ENCODE measurements around the gene PAPOLA.
"Not testable (repeated sequence)": the region's sequence is repeated elsewhere in the genome, so short reads cannot be mapped to it uniquely, and the experiment has no call there.

The PAPOLA gene

GRCh38 chr14:96464136-96464535 lies 38.0 kb upstream of the PAPOLA start:
- no peak overlapping the region for H3K4me3 ChIP-seq (ENCODE audit: low read depth, low read length)
- no peaks in the 10 kb centered on the region for H3K4me1 ChIP-seq
- no peaks in the 10 kb centered on the region for H3K36me3 ChIP-seq
- H3K9me3 ChIP-seq, result no peaks in the 10 kb centered on the region
- H3K27me3 ChIP-seq, result no peaks in the 10 kb centered on the region
- TF ChIP-seq, protein P1, sequence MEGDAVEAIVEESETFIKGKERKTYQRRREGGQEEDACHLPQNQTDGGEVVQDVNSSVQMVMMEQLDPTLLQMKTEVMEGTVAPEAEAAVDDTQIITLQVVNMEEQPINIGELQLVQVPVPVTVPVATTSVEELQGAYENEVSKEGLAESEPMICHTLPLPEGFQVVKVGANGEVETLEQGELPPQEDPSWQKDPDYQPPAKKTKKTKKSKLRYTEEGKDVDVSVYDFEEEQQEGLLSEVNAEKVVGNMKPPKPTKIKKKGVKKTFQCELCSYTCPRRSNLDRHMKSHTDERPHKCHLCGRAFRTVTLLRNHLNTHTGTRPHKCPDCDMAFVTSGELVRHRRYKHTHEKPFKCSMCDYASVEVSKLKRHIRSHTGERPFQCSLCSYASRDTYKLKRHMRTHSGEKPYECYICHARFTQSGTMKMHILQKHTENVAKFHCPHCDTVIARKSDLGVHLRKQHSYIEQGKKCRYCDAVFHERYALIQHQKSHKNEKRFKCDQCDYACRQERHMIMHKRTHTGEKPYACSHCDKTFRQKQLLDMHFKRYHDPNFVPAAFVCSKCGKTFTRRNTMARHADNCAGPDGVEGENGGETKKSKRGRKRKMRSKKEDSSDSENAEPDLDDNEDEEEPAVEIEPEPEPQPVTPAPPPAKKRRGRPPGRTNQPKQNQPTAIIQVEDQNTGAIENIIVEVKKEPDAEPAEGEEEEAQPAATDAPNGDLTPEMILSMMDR (IDR thresholded peaks at IDR 0.05; ENCODE audit: low read depth, low read length), result no peak
- no peak for DNase-seq

GRCh38 chr14:96466918-96467317 lies 35.3 kb upstream of the PAPOLA start:
- H3K27me3 ChIP-seq, result no peaks in the 10 kb centered on the region

DNA sequence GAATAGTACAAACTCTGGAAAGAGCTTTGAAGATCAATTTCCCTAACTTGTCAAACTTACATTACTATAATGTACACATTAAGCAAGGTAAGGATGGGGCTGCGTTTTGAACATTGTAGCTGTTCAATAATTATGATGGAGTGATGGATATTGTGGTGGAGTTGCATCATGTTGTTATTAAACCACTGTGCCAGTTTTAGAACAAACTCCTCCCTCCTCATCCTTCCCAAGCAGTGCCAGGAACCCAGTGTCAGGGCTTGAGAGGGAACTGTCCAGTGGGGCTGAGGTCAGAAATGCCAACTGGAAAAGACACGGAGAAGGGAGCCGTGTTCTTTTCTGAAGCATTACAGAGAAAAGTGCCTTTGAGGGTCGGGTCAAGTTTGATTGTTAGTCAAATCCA lies 31.9 kb upstream of the PAPOLA start:
- Histone ChIP-seq H3K27me3 (no peaks in the 10 kb centered on the region), H3K4me3 (ENCODE audit: low read depth, low read length) (no peak overlapping the region), H3K9me3 (no peaks in the 10 kb centered on the region), H3K4me1 (no peaks in the 10 kb centered on the region), H3K36me3 (no peaks in the 10 kb centered on the region)
- DNase-seq, result no peak
- TF ChIP-seq, protein P1 (IDR thresholded peaks at IDR 0.05; ENCODE audit: low read depth, low read length), result no peak

More at GRCh38 chr14:96466918-96467317, 35.3 kb upstream of the PAPOLA start:
- TF ChIP-seq, protein P1 (IDR thresholded peaks at IDR 0.05; ENCODE audit: low read depth, low read length), result no peak
- no peaks in the 10 kb centered on the region for H3K9me3 ChIP-seq
- no peak overlapping the region for H3K4me3 ChIP-seq (ENCODE audit: low read depth, low read length)
- no peaks in the 10 kb centered on the region for H3K4me1 ChIP-seq
- no peak for DNase-seq
- no peaks in the 10 kb centered on the region for H3K36me3 ChIP-seq

GRCh38 chr14:96470967-96471366 lies 31.2 kb upstream of the PAPOLA start:
- not testable (repeated sequence) for H3K9me3 ChIP-seq; DNase-seq; H3K4me3 ChIP-seq (ENCODE audit: low read depth, low read length); H3K4me1 ChIP-seq; H3K36me3 ChIP-seq; H3K27me3 ChIP-seq

DNA sequence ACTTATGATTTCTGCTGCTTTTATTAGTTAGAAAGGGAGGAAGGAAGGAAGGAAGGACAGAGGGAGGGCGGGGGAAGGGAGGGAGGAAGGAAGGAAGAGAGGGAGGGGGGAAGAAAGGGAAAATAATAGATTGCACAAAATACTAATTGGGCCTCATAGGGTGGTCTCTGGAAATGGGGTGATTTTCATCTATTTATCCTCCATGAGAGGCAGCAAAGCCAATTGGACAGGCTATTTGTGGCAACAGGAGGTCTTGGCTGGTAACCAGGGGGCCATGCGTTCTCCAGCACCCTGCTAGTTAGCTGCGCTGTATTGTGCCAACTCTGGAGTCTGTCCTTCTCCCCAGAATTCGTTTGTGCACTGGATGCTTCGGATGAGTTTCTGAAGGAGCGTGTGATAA lies 24.1 kb upstream of the PAPOLA start:
- DNase-seq, result no peak
- Histone ChIP-seq H3K27me3 (no peaks in the 10 kb centered on the region), H3K4me3 (ENCODE audit: low read depth, low read length) (no peak overlapping the region), H3K36me3 (no peaks in the 10 kb centered on the region), H3K9me3 (no peaks in the 10 kb centered on the region), H3K4me1 (no peaks in the 10 kb centered on the region)
- TF ChIP-seq, protein P1 (IDR thresholded peaks at IDR 0.05; ENCODE audit: low read depth, low read length), result no peak

- TF ChIP-seq, protein P1 (IDR thresholded peaks at IDR 0.05; ENCODE audit: low read depth, low read length), result no peak
- no peaks in the 10 kb centered on the region for H3K27me3 ChIP-seq
- no peak for DNase-seq
- H3K4me3 ChIP-seq (ENCODE audit: low read depth, low read length), result no peak overlapping the region
- no peaks in the 10 kb centered on the region for H3K9me3 ChIP-seq
- H3K4me1 ChIP-seq, result no peaks in the 10 kb centered on the region
- no peaks in the 10 kb centered on the region for H3K36me3 ChIP-seq
Measured at GRCh38 chr14:96479435-96480146, 22.6 kb upstream of the PAPOLA start.
